ENCODE data around the gene RNU1-2. TPM values are rescaled to one million over a fixed set of nuclear protein-coding genes. Genes with fewer than 3 reads are reported as not detected.
"Not testable (repeated sequence)": the region's sequence is repeated elsewhere in the genome, so short reads cannot be mapped to it uniquely, and the experiment has no call there.

RNU1-2 gene
- total RNA-seq, 4 donors from 2014 or later, result under 0.01 TPM

GRCh38 chr1:16882986-16883385 lies 12.8 kb upstream of the RNU1-2 start:
- ATAC-seq (ENCODE audit: low FRiP score), result no peak
- no peak for TF ChIP-seq CTCF (IDR thresholded peaks at IDR 0.05)
- DNase-seq (ENCODE audit: low spot score), result no peak

- DNase-seq (ENCODE audit: low spot score); ATAC-seq (ENCODE audit: low FRiP score): not testable (repeated sequence)
Measured at GRCh38 chr1:16884487-16884886, 11.3 kb upstream of the RNU1-2 start.

GRCh38 chr1:16886860-16887605 lies 8.7 kb upstream of the RNU1-2 start:
- DNase-seq (ENCODE audit: low spot score) (no peak), ATAC-seq (ENCODE audit: low FRiP score) (no peak)
- no peak for TF ChIP-seq CTCF (IDR thresholded peaks at IDR 0.05)

- no peak for TF ChIP-seq CTCF (IDR thresholded peaks at IDR 0.05)
- DNase-seq (ENCODE audit: low spot score) (peak; percentile 62), ATAC-seq (ENCODE audit: low FRiP score) (peak; percentile 97)
Measured at GRCh38 chr1:16888860-16889816, 6.6 kb upstream of the RNU1-2 start.

- not testable (repeated sequence) for ATAC-seq (ENCODE audit: low FRiP score); DNase-seq (ENCODE audit: low spot score)
Measured at GRCh38 chr1:16890539-16891021, 5.2 kb upstream of the RNU1-2 start.

GRCh38 chr1:16891057-16891456 lies 4.7 kb upstream of the RNU1-2 start:
- DNase-seq (ENCODE audit: low spot score); ATAC-seq (ENCODE audit: low FRiP score): not testable (repeated sequence)

GRCh38 chr1:16892978-16893525 lies 2.7 kb upstream of the RNU1-2 start:
- not testable (repeated sequence) for ATAC-seq (ENCODE audit: low FRiP score); DNase-seq (ENCODE audit: low spot score)

- not testable (repeated sequence) for DNase-seq (ENCODE audit: low spot score); ATAC-seq (ENCODE audit: low FRiP score)
Measured at GRCh38 chr1:16893796-16894195, 2.0 kb upstream of the RNU1-2 start.

- ATAC-seq (ENCODE audit: low FRiP score); DNase-seq (ENCODE audit: low spot score): not testable (repeated sequence)
Measured at GRCh38 chr1:16894338-16894737, 1.4 kb upstream of the RNU1-2 start.

GRCh38 chr1:16895233-16895597 lies 565 bp upstream of the RNU1-2 start:
- not testable (repeated sequence) for ATAC-seq (ENCODE audit: low FRiP score); DNase-seq (ENCODE audit: low spot score)

GRCh38 chr1:16896316-16897055 lies 706 bp downstream of the RNU1-2 start:
- DNase-seq (ENCODE audit: low spot score); ATAC-seq (ENCODE audit: low FRiP score): not testable (repeated sequence)

GRCh38 chr1:16897653-16898052 lies 1.9 kb downstream of the RNU1-2 start:
- DNase-seq (ENCODE audit: low spot score); ATAC-seq (ENCODE audit: low FRiP score): not testable (repeated sequence)

- ATAC-seq (ENCODE audit: low FRiP score); DNase-seq (ENCODE audit: low spot score): not testable (repeated sequence)
Measured at GRCh38 chr1:16898298-16898697, 2.5 kb downstream of the RNU1-2 start.

- not testable (repeated sequence) for ATAC-seq (ENCODE audit: low FRiP score); DNase-seq (ENCODE audit: low spot score)
Measured at GRCh38 chr1:16899020-16899419, 3.2 kb downstream of the RNU1-2 start.

All from omental fat pad (tissue), 4 donors.